GM12878 (cell line): Measurements from ENCODE around the gene IL12B. TPM values are rescaled to one million over a fixed set of nuclear protein-coding genes. Genes with fewer than 3 reads are reported as not detected.

Experiments used
- CBX5 ChIP-seq: sonication (generic); IDR thresholded peaks from 2 replicates; pipeline ENCODE4 v1.6.1; 2016; ENCODE audit warnings: low read depth, moderate library complexity, mild to moderate bottlenecking, inconsistent platforms
- CHD1 ChIP-seq: IDR thresholded peaks from 2 replicates; pipeline ENCODE4 v1.6.1; 2012; ENCODE audit warnings: low read depth, low read length, improper control_type of control experiment
- E2F8 ChIP-seq: fragments of 450-650 bp; IDR thresholded peaks from 2 replicates; pipeline ENCODE4 v1.6.1; 2018; ENCODE audit warnings: mild to moderate bottlenecking, low read depth, moderate library complexity; ENCODE audit not compliant: partially characterized antibody
- ETV6 ChIP-seq, 2 experiments: fragments of 450-650 bp in 1 of 2; IDR thresholded peaks in 1 of 2; conservative IDR thresholded peaks in 1 of 2; 2 replicates each; pipeline ENCODE4 v1.6.1; 2014; ENCODE audit warnings: antibody characterized with exemption in 1 of 2, borderline replicate concordance in 1 of 2, low read depth in 1 of 2, mild to moderate bottlenecking in 1 of 2, moderate library complexity in 1 of 2
- FOXK2 ChIP-seq: fragments of 450-650 bp; IDR thresholded peaks from 2 replicates; pipeline ENCODE4 v1.6.1; 2017; ENCODE audit warnings: mild to moderate bottlenecking, moderate library complexity
- IRF5 ChIP-seq: fragments of 450-650 bp; IDR thresholded peaks from 2 replicates; pipeline ENCODE4 v1.6.1; 2017; ENCODE audit warnings: borderline replicate concordance
- MTA3 ChIP-seq: IDR thresholded peaks from 2 replicates; pipeline ENCODE4 v1.6.1; 2012; ENCODE audit warnings: low read length, inconsistent platforms, borderline replicate concordance
- MXI1 ChIP-seq: fragments of 150-350 bp; IDR thresholded peaks from 2 replicates; pipeline ENCODE4 v1.6.1; 2011; ENCODE audit warnings: low read depth, mild to moderate bottlenecking, inconsistent platforms, low read length, improper control_type of control experiment
- NFYB ChIP-seq: IDR thresholded peaks from 2 replicates; pipeline ENCODE4 v1.6.1; 2011; ENCODE audit warnings: low read depth, mild to moderate bottlenecking, low read length, improper control_type of control experiment, moderate library complexity; ENCODE audit not compliant: insufficient read depth
- PBX3 ChIP-seq: IDR thresholded peaks from 2 replicates; pipeline ENCODE4 v1.6.1; 2011; ENCODE audit warnings: mild to moderate bottlenecking, low read depth, low read length, moderate library complexity; ENCODE audit not compliant: insufficient replicate concordance
- PML ChIP-seq: IDR thresholded peaks from 2 replicates; pipeline ENCODE4 v1.6.1; 2012; ENCODE audit warnings: low read length, inconsistent platforms
- POLR2AphosphoS2 ChIP-seq: IDR thresholded peaks from 2 replicates; pipeline ENCODE4 v1.6.1; 2011; ENCODE audit warnings: low read depth, mild to moderate bottlenecking, low read length, improper control_type of control experiment, moderate library complexity
- RFX5 ChIP-seq: IDR thresholded peaks from 2 replicates; pipeline ENCODE4 v1.6.1; 2011; ENCODE audit warnings: low read depth, low read length, improper control_type of control experiment
- SMAD5 ChIP-seq: IDR thresholded peaks from 2 replicates; pipeline ENCODE4 v1.6.1; 2016; ENCODE audit warnings: antibody characterized with exemption, low read depth
- ZBTB33 ChIP-seq: fragments of 450-650 bp; IDR thresholded peaks from 2 replicates; pipeline ENCODE4 v1.6.1; 2017; ENCODE audit warnings: mild to moderate bottlenecking
- ZBTB40 ChIP-seq: fragments of 450-650 bp; IDR thresholded peaks from 2 replicates; pipeline ENCODE4 v1.6.1; 2016; ENCODE audit warnings: mild to moderate bottlenecking, moderate library complexity, borderline replicate concordance
- ZNF217 ChIP-seq: fragments of 450-650 bp; IDR thresholded peaks from 2 replicates; pipeline ENCODE4 v1.6.1; 2017; ENCODE audit warnings: antibody characterized with exemption, mild to moderate bottlenecking
- ZZZ3 ChIP-seq: IDR thresholded peaks from 2 replicates; pipeline ENCODE4 v1.6.1; 2011; ENCODE audit warnings: low read depth; ENCODE audit not compliant: control insufficient read depth, insufficient read length
- polyA plus RNA-seq, 11 experiments: library from polyadenylated mRNA; depleted of rRNA in 4 of 11; unstranded in 6 of 11; stranded (reverse) in 5 of 11; fragments of >200 nt; fragmentation: Nextera tagmentation in 4 of 11; fragmentation: Illumina TruSeq in 1 of 11; extraction: Ambion mirVana in 4 of 11; extraction: Trizol in 1 of 11; gene quantifications; 1 replicate in 1 of 11; 2 replicates in 10 of 11; pipeline versions ENCODE4 v1.2.1 to v1.2.3, GENCODE V29; 2011 to 2016; ENCODE audit warnings: inconsistent platforms in 2 of 11, missing spikeins in 2 of 11, low read depth in 1 of 11
- total RNA-seq, 4 experiments: library from RNA; depleted of rRNA in 3 of 4; stranded (reverse); fragments of >200 nt in 3 of 4; fragmentation: Illumina TruSeq in 1 of 4; extraction: Trizol in 1 of 4; gene quantifications; 2 replicates each; pipeline versions ENCODE4 v1.2.1 to v1.2.3, GENCODE V29; 2013 to 2021

Gene IL12B
- total and polyA plus RNA-seq, 10 of the 15 experiments (the other 5 are each of a cell fraction or from before 2014, with no cell fraction given) = 0.15 to 0.72 (median 0.45) TPM

GRCh38 chr5:159332800-159333544 lies 2.7 kb upstream of the IL12B start (continued):
- no peak for TF ChIP-seq NFYB
- TF ChIP-seq ETV6 (conservative IDR thresholded peaks at IDR 0.05 in 1 of 2, IDR thresholded peaks at IDR 0.05 in 1 of 2; ENCODE audit: borderline replicate concordance in 1 of 2, low read depth in 1 of 2) = no peak
- TF ChIP-seq POLR2AphosphoS2 = no peak
- TF ChIP-seq CHD1 = no peak
- no peak for TF ChIP-seq IRF5
- TF ChIP-seq ZBTB40 = no peak
- no peak for TF ChIP-seq E2F8
- TF ChIP-seq CBX5 = no peak
- no peak for TF ChIP-seq ZZZ3
- TF ChIP-seq SMAD5 = no peak
- no peak for TF ChIP-seq FOXK2
- no peak for TF ChIP-seq RFX5
- no peak for TF ChIP-seq MXI1
- no peak for TF ChIP-seq ZBTB33
- TF ChIP-seq ZNF217 = no peak
- TF ChIP-seq MTA3 = no peak
- TF ChIP-seq PML = no peak
- no peak for TF ChIP-seq PBX3
